ENCODE measurements around the gene FUS.

The FUS gene

DNA sequence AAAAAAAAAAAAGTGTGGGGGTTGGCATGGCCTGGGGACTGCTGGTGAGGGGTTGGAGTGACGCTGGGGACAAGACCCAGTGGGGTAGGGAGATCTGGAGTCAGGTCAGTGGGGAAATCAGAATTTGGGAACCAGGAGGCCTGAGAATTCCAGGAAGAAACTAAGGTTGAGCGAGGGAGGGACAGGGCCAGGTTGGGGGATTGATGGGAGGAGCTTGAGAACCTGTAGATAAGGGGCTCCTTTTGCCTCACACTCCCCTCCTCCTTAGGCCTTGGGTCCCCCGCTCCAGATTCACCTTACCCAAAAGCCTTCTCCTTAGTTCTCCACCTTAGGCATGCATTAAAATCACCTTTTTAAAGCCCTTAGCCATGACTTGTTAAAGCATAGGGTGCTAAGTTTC is 45.3 kb downstream of the FUS start:
- DNase-seq (ENCODE audit: low read depth in 2 of 3, low spot score in 2 of 3), result no peak

DNA sequence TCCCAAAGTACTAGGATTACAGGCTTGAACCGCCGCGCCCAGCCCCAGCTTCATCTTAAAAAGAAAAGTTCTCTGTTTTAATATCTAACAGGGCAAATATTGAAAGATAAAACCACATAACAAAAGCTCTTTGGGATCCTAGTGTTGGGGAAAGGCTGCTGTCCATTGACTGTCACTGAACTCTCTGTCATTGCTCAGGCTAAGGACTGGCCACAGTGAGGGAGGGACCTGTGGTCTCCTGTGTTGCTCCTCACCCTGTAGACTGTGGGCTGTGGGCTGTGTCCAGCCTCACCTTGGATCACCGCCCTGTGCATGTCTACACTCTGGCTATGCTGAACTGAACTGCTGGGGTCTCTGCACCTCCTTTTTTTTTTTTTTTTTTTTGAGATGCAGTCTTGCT is 48.3 kb downstream of the FUS start:
- no peak for DNase-seq (ENCODE audit: low read depth in 2 of 3, low spot score in 2 of 3)

DNA sequence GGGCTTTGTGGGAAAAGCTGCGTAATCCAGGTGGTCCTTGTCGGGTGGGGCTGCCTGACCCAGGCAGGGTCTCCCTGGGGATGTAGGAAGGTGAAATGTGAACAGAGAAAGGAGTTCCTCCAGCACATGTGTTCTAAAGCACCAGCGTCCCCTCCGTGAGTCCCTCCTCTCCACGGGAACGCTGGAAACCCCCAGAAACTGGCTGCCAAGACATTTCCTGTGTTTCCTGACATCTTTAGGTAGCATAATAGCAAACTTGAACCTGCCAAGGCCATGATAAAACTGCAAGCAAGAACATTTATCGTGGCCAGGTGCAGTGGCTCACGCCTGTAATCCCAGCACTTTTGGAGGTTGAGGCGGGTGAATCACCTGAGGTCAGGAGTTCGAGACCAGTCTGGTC is 49.6 kb downstream of the FUS start:
- no peak for DNase-seq (ENCODE audit: low read depth in 2 of 3, low spot score in 2 of 3)

DNA sequence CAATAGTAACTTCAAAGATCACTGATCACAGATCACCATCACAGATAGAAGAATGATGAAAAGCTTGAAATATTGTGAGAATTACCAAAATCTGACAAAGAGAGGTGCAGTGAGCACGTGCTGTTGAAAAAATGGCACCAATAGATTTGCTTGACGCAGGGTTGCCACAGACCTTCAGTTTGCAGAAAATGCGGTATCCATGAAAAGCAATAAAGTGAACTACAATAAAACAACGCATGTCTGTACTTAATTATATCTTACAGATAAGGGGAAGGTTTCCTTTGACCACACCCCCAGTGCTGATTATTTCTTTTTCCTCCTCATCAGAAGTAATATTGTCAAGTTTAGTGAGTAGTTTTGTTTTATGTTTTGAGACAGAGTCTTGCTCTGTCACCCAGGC is 58.1 kb downstream of the FUS start:
- no peak for DNase-seq (ENCODE audit: low read depth in 2 of 3, low spot score in 2 of 3)

All from activated CD8-positive, alpha-beta memory T cell treated with anti-CD3 and anti-CD28 coated beads for 48 hours (primary cell).